Trophoblast cell (in vitro differentiated cells and primary cell): ENCODE data around the gene CTBP2.

ENCODE experiments used
- DNase-seq, 2 donors: peaks; one replicate each; pipeline ENCODE4 v3.0.0-alpha.2; 2016
- H2AFZ ChIP-seq: 2 replicates; pipeline ENCODE4 v1.6.1; 2013; ENCODE audit warnings: low read length, moderate library complexity, mild to moderate bottlenecking; ENCODE audit not compliant: insufficient read depth, poor library complexity
- H2AK5ac ChIP-seq: 2 replicates; pipeline ENCODE4 v1.6.1; 2013; ENCODE audit warnings: mild to moderate bottlenecking, low read length
- H2BK120ac ChIP-seq: 2 replicates; pipeline ENCODE4 v1.6.1; 2013; ENCODE audit warnings: low read length, mild to moderate bottlenecking, moderate library complexity; ENCODE audit not compliant: insufficient read depth, poor library complexity
- H2BK12ac ChIP-seq: 2 replicates; pipeline ENCODE4 v1.6.1; 2013; ENCODE audit warnings: mild to moderate bottlenecking, low read length, moderate library complexity
- H2BK5ac ChIP-seq: 2 replicates; pipeline ENCODE4 v1.6.1; 2013; ENCODE audit warnings: low read length, low read depth, moderate library complexity, mild to moderate bottlenecking; ENCODE audit not compliant: poor library complexity
- H3K14ac ChIP-seq: 2 replicates; pipeline ENCODE4 v1.6.1; 2013; ENCODE audit warnings: mild to moderate bottlenecking, low read length
- H3K18ac ChIP-seq: 2 replicates; pipeline ENCODE4 v1.6.1; 2013; ENCODE audit warnings: mild to moderate bottlenecking, low read length
- H3K23ac ChIP-seq: 2 replicates; pipeline ENCODE4 v1.6.1; 2013; ENCODE audit warnings: low read length
- H3K27ac ChIP-seq: 2 replicates; pipeline ENCODE4 v1.5.1; 2013; ENCODE audit warnings: low read depth, mild to moderate bottlenecking, inconsistent platforms, low read length, moderate library complexity
- H3K27me3 ChIP-seq: 2 replicates; pipeline ENCODE4 v1.6.1; 2013; ENCODE audit warnings: inconsistent platforms, mild to moderate bottlenecking, low read length, moderate library complexity; ENCODE audit not compliant: insufficient read depth
- H3K36me3 ChIP-seq, 2 experiments: 1 replicate in 1 of 2; 2 replicates in 1 of 2; pipeline ENCODE4 v1.6.1; 2013; ENCODE audit warnings: low read length in 2 of 2, mild to moderate bottlenecking in 2 of 2, moderate library complexity in 1 of 2; ENCODE audit not compliant: insufficient read depth in 2 of 2, control insufficient read depth in 1 of 2
- H3K4ac ChIP-seq: 2 replicates; pipeline ENCODE4 v1.6.1; 2013; ENCODE audit warnings: low read depth, mild to moderate bottlenecking, low read length, moderate library complexity
- H3K4me1 ChIP-seq, 2 experiments: 1 replicate in 1 of 2; 2 replicates in 1 of 2; pipeline ENCODE4 v1.6.1; 2013; ENCODE audit warnings: low read length in 2 of 2, mild to moderate bottlenecking in 2 of 2, moderate library complexity in 1 of 2; ENCODE audit not compliant: insufficient read depth in 2 of 2, control insufficient read depth in 1 of 2
- H3K4me2 ChIP-seq: 2 replicates; pipeline ENCODE4 v1.6.1; 2013; ENCODE audit warnings: inconsistent platforms, mild to moderate bottlenecking, low read length, moderate library complexity
- H3K4me3 ChIP-seq: 2 replicates; pipeline ENCODE4 v1.5.1; 2013; ENCODE audit warnings: mild to moderate bottlenecking, low read depth, low read length, inconsistent platforms
- H3K79me1 ChIP-seq: one replicate; pipeline ENCODE4 v1.6.1; 2013; ENCODE audit warnings: low read length
- H3K79me2 ChIP-seq: 2 replicates; pipeline ENCODE4 v1.6.1; 2013; ENCODE audit warnings: low read length, mild to moderate bottlenecking; ENCODE audit not compliant: control insufficient read depth, insufficient read depth, poor library complexity
- H3K9ac ChIP-seq: 2 replicates; pipeline ENCODE4 v1.6.1; 2013; ENCODE audit warnings: mild to moderate bottlenecking, low read length
- H3K9me3 ChIP-seq: 2 replicates; pipeline ENCODE4 v1.6.1; 2013; ENCODE audit warnings: low read depth, mild to moderate bottlenecking, control low read depth, inconsistent platforms, low read length; ENCODE audit not compliant: insufficient read depth
- H4K12ac ChIP-seq: 2 replicates; pipeline ENCODE4 v1.6.1; 2013; ENCODE audit warnings: low read depth, mild to moderate bottlenecking, low read length, moderate library complexity
- H4K8ac ChIP-seq: 2 replicates; pipeline ENCODE4 v1.6.1; 2013; ENCODE audit warnings: low read depth, mild to moderate bottlenecking, low read length, moderate library complexity
- H4K91ac ChIP-seq: one replicate; pipeline ENCODE4 v1.6.1; 2013; ENCODE audit warnings: low read depth, mild to moderate bottlenecking, low read length, moderate library complexity
- WGBS: extraction: QIAGEN DNeasy Blood & Tissue Kit; methylation state at CpG from one replicate; pipeline ENCODE4 v1.1.7; 2013; ENCODE audit warnings: missing lambda C conversion rate; ENCODE audit not compliant: insufficient read length, insufficient coverage; ENCODE audit errors: extremely low coverage; 5-methylcytosine and 5-hydroxymethylcytosine counted together

The CTBP2 gene

DNA sequence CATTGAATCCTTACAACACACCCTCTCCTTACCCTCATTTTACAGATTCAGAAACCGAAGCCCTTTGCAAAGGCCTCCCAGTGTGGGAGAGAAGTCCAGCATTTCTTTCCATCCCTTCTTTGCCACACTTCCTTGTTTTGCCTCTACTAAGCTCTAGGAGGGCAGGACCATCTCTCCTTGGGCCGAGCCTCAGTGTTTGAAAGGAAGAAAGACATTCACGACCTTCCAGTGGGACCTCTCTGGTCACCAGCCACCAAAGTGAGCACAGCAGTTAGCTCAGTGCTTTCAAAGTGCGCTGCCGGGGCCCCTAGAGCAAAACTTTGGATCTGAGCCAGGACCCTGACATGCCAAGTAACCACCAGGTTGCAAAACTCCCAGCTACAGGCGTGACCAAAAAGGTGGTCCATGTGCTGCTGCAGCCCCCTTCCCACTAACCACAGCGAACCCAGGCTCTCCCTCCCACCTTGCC lies 12.4 kb downstream of the CTBP2 start:
- Histone ChIP-seq H3K4me1 (peaks cover 16 to 21% of the 10 kb centered on the region in 2 experiments), H4K8ac (no peak overlapping the region), H3K18ac (no peak overlapping the region), H3K79me2 (peaks cover 38% of the 10 kb centered on the region), H3K4me3 (no peak overlapping the region), H3K23ac (no peak overlapping the region), H3K9ac (no peak overlapping the region), H3K4me2 (no peak overlapping the region), H3K27ac (no peak overlapping the region), H3K14ac (no peak overlapping the region), H3K4ac (peak overlapping the region; percentile 72), H3K79me1 (peaks cover 6% of the 10 kb centered on the region), H3K36me3 (peaks cover 21 to 24% of the 10 kb centered on the region in 2 experiments), H2BK5ac (no peak overlapping the region), H3K27me3 (no peaks in the 10 kb centered on the region), H3K9me3 (peaks cover 2% of the 10 kb centered on the region), H2AFZ (no peak overlapping the region), H2BK12ac (no peak overlapping the region), H4K91ac (no peak overlapping the region), H2BK120ac (no peak overlapping the region), H4K12ac (no peak overlapping the region), H2AK5ac (no peak overlapping the region)
- no peak for DNase-seq
- WGBS, result no CpG with 5 or more reads among the region's 7 CpGs

DNA sequence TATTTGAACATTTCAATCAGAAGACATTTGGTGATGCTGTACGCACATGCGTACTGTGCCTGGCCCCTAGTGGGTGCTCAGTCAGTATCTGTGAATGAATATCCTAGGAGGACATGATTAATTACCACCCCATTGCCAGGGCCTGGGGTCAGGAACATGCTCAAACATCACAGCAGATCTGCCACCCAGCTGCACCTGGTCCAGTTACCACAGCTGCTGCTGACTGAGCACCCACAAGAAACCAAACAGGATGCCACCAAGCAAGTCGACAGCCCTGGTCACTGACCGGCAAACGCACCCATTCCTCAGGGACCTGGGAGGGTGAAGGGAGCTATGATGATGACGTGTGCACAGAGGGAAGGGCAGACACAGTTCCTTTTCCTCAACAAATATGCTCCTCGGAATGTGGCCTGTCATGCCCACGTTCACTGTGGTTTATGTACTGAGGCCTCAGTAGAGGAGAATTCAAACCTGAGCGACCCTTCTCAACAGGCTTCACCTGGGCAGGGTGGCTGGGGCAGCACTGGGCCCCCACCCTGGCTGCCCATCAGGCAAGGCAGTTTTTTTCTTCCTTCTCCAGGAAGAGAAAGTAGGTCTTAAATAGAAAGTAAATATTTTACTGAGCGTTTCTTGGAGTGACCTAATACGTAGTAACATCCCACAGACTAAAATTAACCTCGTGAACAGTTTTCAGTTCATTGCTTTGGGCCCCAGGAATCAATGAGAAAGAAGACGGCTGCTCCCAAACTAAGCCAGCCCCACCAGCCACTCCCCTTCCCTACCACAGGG lies 13.4 kb downstream of the CTBP2 start:
- Histone ChIP-seq H3K79me2 (peaks cover 35% of the 10 kb centered on the region), H3K9me3 (peaks cover 2% of the 10 kb centered on the region), H2AK5ac (no peak overlapping the region), H2BK5ac (no peak overlapping the region), H2AFZ (no peak overlapping the region), H3K4me3 (no peak overlapping the region), H3K27me3 (no peaks in the 10 kb centered on the region), H4K8ac (no peak overlapping the region), H3K18ac (no peak overlapping the region), H3K23ac (no peak overlapping the region), H3K9ac (no peak overlapping the region), H4K12ac (no peak overlapping the region), H2BK120ac (no peak overlapping the region), H3K4me1 (peaks cover 9 to 13% of the 10 kb centered on the region in 2 experiments), H3K27ac (no peak overlapping the region), H4K91ac (no peak overlapping the region), H3K36me3 (peaks cover 22 to 25% of the 10 kb centered on the region in 2 experiments), H2BK12ac (no peak overlapping the region), H3K79me1 (peaks cover 3% of the 10 kb centered on the region), H3K14ac (no peak overlapping the region), H3K4ac (peak overlapping the region; percentile 72), H3K4me2 (no peak overlapping the region)
- peak; percentile 87 for DNase-seq
- no CpG with 5 or more reads among the region's 13 CpGs for WGBS

DNA sequence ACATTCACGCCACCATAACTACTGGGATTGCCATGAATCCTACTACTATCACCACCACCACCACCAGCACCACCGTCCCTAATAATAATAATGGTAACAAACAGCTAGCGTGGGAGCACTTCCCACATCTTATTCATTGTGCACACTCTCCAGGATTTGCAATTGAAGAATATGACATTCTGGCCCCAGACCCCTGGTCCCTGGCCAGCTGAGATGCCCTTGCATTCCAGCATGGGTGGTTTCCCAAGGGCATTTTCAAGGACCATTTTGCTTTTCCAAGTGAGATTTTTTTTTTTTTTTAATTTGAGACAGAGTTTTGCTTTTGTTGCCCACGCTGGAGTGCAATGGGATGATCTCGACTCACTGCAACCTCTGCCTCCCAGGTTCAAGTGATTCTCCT lies 14.7 kb downstream of the CTBP2 start:
- Histone ChIP-seq H4K8ac (no peak overlapping the region), H3K14ac (no peak overlapping the region), H2BK5ac (no peak overlapping the region), H3K9me3 (no peaks in the 10 kb centered on the region), H3K23ac (no peak overlapping the region), H2AFZ (no peak overlapping the region), H3K79me2 (peaks cover 33% of the 10 kb centered on the region), H3K79me1 (no peaks in the 10 kb centered on the region), H3K9ac (no peak overlapping the region), H3K36me3 (peaks cover 20 to 21% of the 10 kb centered on the region in 2 experiments), H3K4me1 (peaks cover 12 to 13% of the 10 kb centered on the region in 2 experiments), H3K27ac (no peak overlapping the region), H2BK120ac (no peak overlapping the region), H4K91ac (no peak overlapping the region), H2AK5ac (no peak overlapping the region), H2BK12ac (no peak overlapping the region), H3K4me3 (no peak overlapping the region), H3K27me3 (no peaks in the 10 kb centered on the region), H4K12ac (no peak overlapping the region), H3K4me2 (no peak overlapping the region), H3K18ac (no peak overlapping the region), H3K4ac (peak overlapping the region; percentile 44)
- no peak for DNase-seq
- WGBS, result no CpG with 5 or more reads among the region's 5 CpGs

DNA sequence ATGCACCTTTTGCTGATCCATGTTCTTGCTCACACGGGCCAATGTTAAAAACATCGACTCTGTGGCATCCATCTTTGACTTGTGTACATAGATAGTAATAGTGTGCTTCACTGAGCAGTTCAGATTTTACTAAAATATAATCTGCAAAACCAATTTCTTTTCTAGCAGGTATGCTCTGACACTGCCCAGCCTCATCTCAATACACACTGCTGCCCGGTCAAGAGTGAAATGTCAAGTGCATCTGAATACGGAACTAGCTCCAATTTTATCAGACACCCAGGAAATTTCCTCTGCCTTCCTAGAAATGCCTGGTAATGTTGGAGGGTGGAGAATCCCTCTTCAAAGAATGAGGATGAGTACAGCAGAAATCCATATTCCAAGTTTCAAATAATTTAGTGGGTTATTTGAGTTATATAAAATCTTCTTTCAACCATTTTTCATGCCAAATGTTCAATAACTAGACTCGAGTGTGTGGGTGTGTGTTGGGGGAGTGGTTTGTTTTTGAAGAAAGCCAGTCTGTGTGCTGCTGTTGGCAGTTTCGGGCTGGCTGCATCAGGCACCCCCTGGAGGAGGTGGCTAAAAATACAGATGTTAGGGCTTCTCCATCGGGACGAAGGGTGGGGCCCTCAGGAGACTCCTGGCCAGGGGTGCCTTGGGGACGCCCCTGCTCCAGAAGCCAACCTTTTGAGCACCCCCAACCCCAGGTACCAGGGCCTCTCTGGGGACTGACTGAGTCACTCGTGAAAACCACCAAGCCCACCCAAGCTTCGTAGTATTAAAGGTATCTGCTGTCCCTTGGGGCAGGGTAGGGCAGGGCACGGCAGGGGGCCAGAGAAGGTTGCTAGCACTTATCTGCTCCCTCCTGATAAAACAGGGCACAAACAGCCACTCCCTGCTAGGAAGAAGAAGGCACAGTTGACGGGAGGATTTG lies 15.4 kb downstream of the CTBP2 start:
- Histone ChIP-seq H3K4me1 (peaks cover 10 to 11% of the 10 kb centered on the region in 2 experiments), H4K8ac (no peak overlapping the region), H4K12ac (no peak overlapping the region), H3K9ac (no peak overlapping the region), H3K23ac (no peak overlapping the region), H2BK120ac (no peak overlapping the region), H3K36me3 (peaks cover 15 to 21% of the 10 kb centered on the region in 2 experiments), H3K27me3 (no peaks in the 10 kb centered on the region), H2BK12ac (no peak overlapping the region), H3K79me2 (peaks cover 31% of the 10 kb centered on the region), H2BK5ac (no peak overlapping the region), H3K4me3 (no peak overlapping the region), H3K4me2 (no peak overlapping the region), H3K18ac (no peak overlapping the region), H3K4ac (peak overlapping the region; percentile 44), H2AK5ac (no peak overlapping the region), H4K91ac (no peak overlapping the region), H3K79me1 (no peaks in the 10 kb centered on the region), H3K27ac (no peak overlapping the region), H3K14ac (no peak overlapping the region), H2AFZ (no peak overlapping the region), H3K9me3 (no peaks in the 10 kb centered on the region)
- no CpG with 5 or more reads among the region's 13 CpGs for WGBS
- peak in 1 of 2 donors; percentile 50 for DNase-seq
